Panc1 (cell line): ENCODE data around the gene CABP2. TPM values are rescaled to one million over a fixed set of nuclear protein-coding genes. Genes with fewer than 3 reads are reported as not detected.

ENCODE experiments used
- ATAC-seq: fragments of 200-7000 bp; cut with Tn5 transposase; 2 replicates; pipeline ENCODE4 v1.9.1; 2020; ENCODE audit warnings: mild to moderate bottlenecking, moderate library complexity
- BruUV-seq: library from RNA; stranded (reverse); fragments of 400-500 nt; replicated peaks from 2 replicates; lab custom pipeline; 2021; lab: Mats Ljungman, UMichigan
- CTCF ChIA-PET: fragments of 300-600 bp; sonication (Branson Sonifier 250); formaldehyde crosslinking; loops from one replicate; lab custom pipeline; 2022; ENCODE audit warnings: antibody characterized with exemption; lab: Charles Lee
- POLR2A ChIA-PET: fragments of 300-600 bp; sonication (Branson Sonifier 250); formaldehyde crosslinking; loops from one replicate; lab custom pipeline; 2022; ENCODE audit warnings: antibody characterized with exemption; lab: Charles Lee
- DNase-seq: peaks from one replicate; pipeline ENCODE4 v3.0.0-alpha.2; 2010; ENCODE audit warnings: low read depth, low spot score
- H3K27ac ChIP-seq: 2 replicates; pipeline ENCODE4 v1.5.1; 2011; ENCODE audit warnings: mild to moderate bottlenecking, low read length, inconsistent platforms
- H3K27me3 ChIP-seq: fragments of 200-500 bp; sonication (Bioruptor generic); 2 replicates; pipeline ENCODE4 v1.6.0; 2014; ENCODE audit warnings: low read length, inconsistent platforms; ENCODE audit not compliant: control insufficient read depth, insufficient read depth
- H3K36me3 ChIP-seq: fragments of 200-500 bp; sonication (Bioruptor generic); 2 replicates; pipeline ENCODE4 v1.5.1; 2014; ENCODE audit warnings: inconsistent platforms, mild to moderate bottlenecking, low read length, moderate library complexity; ENCODE audit not compliant: control insufficient read depth, insufficient read depth
- H3K4me1 ChIP-seq: 2 replicates; pipeline ENCODE4 v1.5.1; 2011; ENCODE audit warnings: inconsistent platforms, mild to moderate bottlenecking, low read length, moderate library complexity; ENCODE audit not compliant: control insufficient read depth, insufficient read depth
- H3K4me3 ChIP-seq, 2 experiments: 2 replicates each; pipeline ENCODE4 v1.5.1; 2011 to 2012; ENCODE audit warnings: low read depth in 2 of 2, low read length in 2 of 2, mild to moderate bottlenecking in 2 of 2, inconsistent platforms in 1 of 2, moderate library complexity in 1 of 2
- H3K9me3 ChIP-seq: fragments of 200-500 bp; sonication (Bioruptor generic); 2 replicates; pipeline ENCODE4 v1.5.1; 2014; ENCODE audit warnings: low read depth, mild to moderate bottlenecking, inconsistent platforms, low read length, moderate library complexity; ENCODE audit not compliant: control insufficient read depth, insufficient read depth
- POLR2AphosphoS5 ChIP-seq: IDR thresholded peaks from 2 replicates; pipeline ENCODE4 v1.6.1; 2012; ENCODE audit warnings: mild to moderate bottlenecking, low read depth, low read length, moderate library complexity
- REST ChIP-seq, 2 experiments: IDR thresholded peaks; 2 replicates each; pipeline ENCODE4 v1.6.1; 2011 to 2012; ENCODE audit warnings: low read depth in 2 of 2, control low read depth in 1 of 2, low read length in 1 of 2, mild to moderate bottlenecking in 1 of 2, moderate library complexity in 1 of 2; ENCODE audit not compliant: insufficient read depth in 1 of 2
- SIN3A ChIP-seq: IDR thresholded peaks from 2 replicates; pipeline ENCODE4 v1.6.1; 2012; ENCODE audit warnings: low read depth, mild to moderate bottlenecking, low read length, moderate library complexity, borderline replicate concordance; ENCODE audit not compliant: insufficient read depth
- TCF7L2 ChIP-seq: IDR thresholded peaks from 2 replicates; pipeline ENCODE4 v1.6.1; 2011; ENCODE audit warnings: mild to moderate bottlenecking, low read depth, low read length, inconsistent platforms
- in situ Hi-C: cut with HindIII; loops from 2 replicates; pipeline ENCODE4 v1.10.0; 2016; ENCODE audit warnings: low sequenced_read_pairs, low pct_unique_long_range_greater_than_20kb
- intact Hi-C: fragments of 100-400 bp; cut with micrococcal nuclease; formaldehyde crosslinking; loops from one replicate; pipeline ENCODE4 v1.10.0; 2022; ENCODE audit not compliant: unreplicated experiment
- total RNA-seq: library from RNA; stranded (reverse); gene quantifications from one replicate; pipeline ENCODE4 v1.2.1, GENCODE V29; 2021; ENCODE audit not compliant: unreplicated experiment
- TF ChIP-seq, protein P1 (sequence below): fragments of 450-650 bp; IDR thresholded peaks from 2 replicates; pipeline ENCODE4 v1.5.1; 2017; ENCODE audit warnings: mild to moderate bottlenecking

Gene CABP2
- total RNA-seq, 1 experiment from 2014 or later, result not detected

DNA sequence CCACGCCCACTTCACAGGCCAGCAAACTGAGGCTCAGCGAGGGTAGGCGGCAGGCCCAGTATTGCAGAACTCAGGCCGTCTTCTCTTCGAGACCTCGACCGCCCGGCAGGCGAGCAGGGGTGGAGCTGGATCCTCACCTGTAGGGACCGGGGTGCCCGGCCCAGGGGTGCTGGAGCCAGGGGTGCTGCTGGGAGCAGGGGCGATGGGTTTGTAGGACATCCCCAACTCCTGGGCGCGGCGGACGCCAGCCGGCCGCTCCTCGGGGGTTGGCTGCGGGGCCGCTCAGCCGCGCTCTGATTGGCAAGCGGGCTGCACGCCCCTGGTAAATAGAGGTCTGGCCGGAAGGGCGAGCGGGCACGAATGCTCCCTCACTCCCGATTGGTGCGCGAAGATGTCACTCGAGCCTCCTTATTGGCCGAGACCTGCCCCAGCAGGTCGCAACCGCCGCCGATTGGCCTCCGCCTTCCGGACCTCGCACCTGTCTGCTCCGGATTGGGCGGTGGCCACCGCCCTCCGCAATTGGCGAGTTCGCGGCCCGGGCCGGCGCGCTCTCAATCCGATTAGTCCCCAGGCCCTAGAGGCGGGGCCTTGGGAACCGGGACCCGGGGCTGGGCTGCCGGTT is 15.3 kb downstream of the CABP2 start, which contains the start of gene CDK2AP2:
Gene CDK2AP2, minus strand, starts transcription at position 299 of the 622 bp plus-strand sequence. Its CDS starts 80 bp downstream, at position 219.
- H3K4me1 ChIP-seq, result peaks cover 25% of the 10 kb centered on the region
- no TSS peak for BruUV-seq
- no peaks in the 10 kb centered on the region; the same call in 1 of the 2 replicates for H3K36me3 ChIP-seq
- ATAC-seq (peak; percentile 85), DNase-seq (peak; percentile 97)
- peak within 1 kb of the TSS; percentile 88 for H3K27ac ChIP-seq
- intact Hi-C loops (loop anchor here (5.0 kb wide), 1 partner anchor 96 kb away; no protein-coding TSS in a partner anchor), in situ Hi-C loops (no loop called here)
- ChIA-PET POLR2A (interaction anchor here (0.6 kb wide), 1 partner anchor 84 kb away, joined by 4 read pairs; no protein-coding TSS in a partner anchor), CTCF (interaction anchor here (0.7 to 0.9 kb wide), 2 partner anchors 69 to 116 kb away, joined by 3 read pairs; no protein-coding TSS in a partner anchor)
- H3K4me3 ChIP-seq, result peak within 1 kb of the TSS; percentile 68 to 82
- no peaks in the 10 kb centered on the region for H3K9me3 ChIP-seq
- 0 out of 2 replicates have a peak, but pooled peaks have one; percentile 34 for TF ChIP-seq SIN3A
- TF ChIP-seq, protein P1, sequence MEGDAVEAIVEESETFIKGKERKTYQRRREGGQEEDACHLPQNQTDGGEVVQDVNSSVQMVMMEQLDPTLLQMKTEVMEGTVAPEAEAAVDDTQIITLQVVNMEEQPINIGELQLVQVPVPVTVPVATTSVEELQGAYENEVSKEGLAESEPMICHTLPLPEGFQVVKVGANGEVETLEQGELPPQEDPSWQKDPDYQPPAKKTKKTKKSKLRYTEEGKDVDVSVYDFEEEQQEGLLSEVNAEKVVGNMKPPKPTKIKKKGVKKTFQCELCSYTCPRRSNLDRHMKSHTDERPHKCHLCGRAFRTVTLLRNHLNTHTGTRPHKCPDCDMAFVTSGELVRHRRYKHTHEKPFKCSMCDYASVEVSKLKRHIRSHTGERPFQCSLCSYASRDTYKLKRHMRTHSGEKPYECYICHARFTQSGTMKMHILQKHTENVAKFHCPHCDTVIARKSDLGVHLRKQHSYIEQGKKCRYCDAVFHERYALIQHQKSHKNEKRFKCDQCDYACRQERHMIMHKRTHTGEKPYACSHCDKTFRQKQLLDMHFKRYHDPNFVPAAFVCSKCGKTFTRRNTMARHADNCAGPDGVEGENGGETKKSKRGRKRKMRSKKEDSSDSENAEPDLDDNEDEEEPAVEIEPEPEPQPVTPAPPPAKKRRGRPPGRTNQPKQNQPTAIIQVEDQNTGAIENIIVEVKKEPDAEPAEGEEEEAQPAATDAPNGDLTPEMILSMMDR, result no peak
- peak; percentile 66 for TF ChIP-seq POLR2AphosphoS5
- H3K27me3 ChIP-seq, result no peaks in the 10 kb centered on the region

DNA sequence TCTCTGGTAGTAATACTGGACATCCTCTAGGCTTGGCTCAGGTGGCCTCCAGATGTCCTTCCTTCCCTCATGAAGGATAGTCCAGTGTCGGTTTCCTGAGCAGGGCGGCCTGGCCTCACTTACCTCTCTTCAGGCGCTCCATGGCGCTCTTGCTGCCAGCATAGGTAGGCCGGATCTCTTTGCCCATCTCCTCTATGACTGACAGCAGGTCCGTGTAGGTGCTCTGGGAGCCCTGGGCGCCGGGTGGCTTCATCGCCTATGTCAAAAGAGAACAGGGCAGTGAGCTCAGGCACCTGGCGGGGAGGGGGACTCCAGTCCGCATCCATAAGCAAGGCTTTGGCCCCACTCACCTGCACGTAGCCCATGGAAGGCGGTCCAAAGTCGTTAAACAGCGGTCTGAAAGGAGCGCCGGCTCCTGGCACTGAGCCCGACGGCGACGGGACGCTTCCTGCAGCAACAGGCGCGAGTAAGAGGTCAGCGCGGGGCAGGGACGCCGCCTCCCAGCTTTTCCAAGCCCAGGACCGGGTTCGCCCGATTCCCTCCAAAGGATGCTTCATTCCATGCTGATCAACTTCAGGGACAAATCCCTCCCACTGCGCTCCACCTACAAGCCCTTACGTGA is 15.9 kb downstream of the CABP2 start:
- ATAC-seq (no peak; the same call in 1 of the 2 replicates), DNase-seq (no peak)
- H3K27me3 ChIP-seq, result no peaks in the 10 kb centered on the region
- in situ Hi-C loops (no loop called here), intact Hi-C loops (loop anchor here (5.0 kb wide), 1 partner anchor 95 kb away; no protein-coding TSS in a partner anchor)
- no TSS peak for BruUV-seq
- H3K27ac ChIP-seq, result peak overlapping the region; percentile 88
- TF ChIP-seq, protein P1, result no peak
- TF ChIP-seq REST (IDR thresholded peaks at IDR 0.05; ENCODE audit: insufficient read depth in 1 of 2, low read depth in 2 of 2, low read length in 1 of 2), result no peak
- no peak for TF ChIP-seq SIN3A
- TF ChIP-seq POLR2AphosphoS5, result no peak
- TF ChIP-seq TCF7L2, result no peak
- no peaks in the 10 kb centered on the region; the same call in 1 of the 2 replicates for H3K36me3 ChIP-seq
- CTCF ChIA-PET, result interaction anchor here (0.9 kb wide), 1 partner anchor 69 kb away, joined by 3 read pairs; no protein-coding TSS in a partner anchor
- POLR2A ChIA-PET, result no interaction called here
- no peaks in the 10 kb centered on the region for H3K9me3 ChIP-seq
- H3K4me1 ChIP-seq, result peaks cover 25% of the 10 kb centered on the region
- peak overlapping the region; percentile 68 to 82 for H3K4me3 ChIP-seq
